OCI-LY7 (cell line): ENCODE data around the gene MYLK. TPM values are rescaled to one million over a fixed set of nuclear protein-coding genes. Genes with fewer than 3 reads are reported as not detected.

Source experiments
- BruUV-seq: library from RNA; stranded (reverse); fragments of 400-500 nt; replicated peaks from 2 replicates; lab custom pipeline; 2021; lab: Mats Ljungman, UMichigan
- CTCF ChIA-PET: fragments of 300-600 bp; sonication (Branson Sonifier 250); formaldehyde crosslinking; loops from one replicate; lab custom pipeline; 2022; ENCODE audit warnings: antibody characterized with exemption; ENCODE audit not compliant: unreplicated experiment; lab: Charles Lee
- POLR2A ChIA-PET: fragments of 300-600 bp; sonication (Branson Sonifier 250); formaldehyde crosslinking; loops from one replicate; lab custom pipeline; 2022; ENCODE audit warnings: antibody characterized with exemption; lab: Charles Lee
- DNase-seq: peaks from one replicate; pipeline ENCODE4 v3.0.0-alpha.2; 2015; ENCODE audit warnings: low spot score
- H2AFZ ChIP-seq: fragments of 200-600 bp; sonication (generic), shearing (Covaris generic); 2 replicates; pipeline ENCODE4 v1.6.1; 2014; ENCODE audit warnings: mild to moderate bottlenecking, antibody characterized with exemption, low read length, moderate library complexity
- H3K27ac ChIP-seq: fragments of 200-600 bp; sonication (generic); 2 replicates; pipeline ENCODE4 v1.5.1; 2014; ENCODE audit warnings: mixed run types, low read depth, mild to moderate bottlenecking, moderate library complexity, low read length, inconsistent platforms; ENCODE audit not compliant: poor library complexity, severe bottlenecking
- H3K36me3 ChIP-seq: fragments of 200-600 bp; sonication (generic); 2 replicates; pipeline ENCODE4 v1.6.1; 2014; ENCODE audit warnings: mild to moderate bottlenecking, antibody characterized with exemption, low read length, moderate library complexity, mixed read lengths; ENCODE audit not compliant: insufficient read depth
- H3K4me1 ChIP-seq: fragments of 200-600 bp; sonication (generic); 2 replicates; pipeline ENCODE4 v1.5.1; 2014; ENCODE audit warnings: mild to moderate bottlenecking, low read length; ENCODE audit not compliant: insufficient read depth, poor library complexity, severe bottlenecking
- H3K4me2 ChIP-seq: fragments of 200-600 bp; sonication (generic); 2 replicates; pipeline ENCODE4 v1.6.1; 2014; ENCODE audit warnings: mild to moderate bottlenecking, low read length
- H3K4me3 ChIP-seq: fragments of 200-600 bp; sonication (generic); 2 replicates; pipeline ENCODE4 v1.5.1; 2014; ENCODE audit warnings: mild to moderate bottlenecking, low read depth, low read length; ENCODE audit not compliant: poor library complexity, severe bottlenecking
- H3K79me2 ChIP-seq: fragments of 200-600 bp; sonication (generic); 2 replicates; pipeline ENCODE4 v1.6.1; 2016; ENCODE audit warnings: low read depth, mild to moderate bottlenecking, low read length, moderate library complexity, mixed read lengths; ENCODE audit not compliant: insufficient read depth
- H3K9me2 ChIP-seq: fragments of 200-600 bp; sonication (generic); 2 replicates; pipeline ENCODE4 v1.6.1; 2016; ENCODE audit warnings: mild to moderate bottlenecking, low read length, mixed read lengths; ENCODE audit not compliant: insufficient read depth
- H3K9me3 ChIP-seq: fragments of 200-600 bp; sonication (generic); 2 replicates; pipeline ENCODE4 v1.6.1; 2014; ENCODE audit warnings: mild to moderate bottlenecking, mixed run types, low read length, mixed read lengths
- H4K20me1 ChIP-seq: fragments of 200-600 bp; sonication (generic); 2 replicates; pipeline ENCODE4 v1.6.1; 2014; ENCODE audit warnings: mild to moderate bottlenecking, antibody characterized with exemption, low read length, moderate library complexity, mixed read lengths; ENCODE audit not compliant: insufficient read depth
- EZH2phosphoT487 ChIP-seq: fragments of 200-600 bp; sonication (generic); IDR thresholded peaks from 2 replicates; pipeline ENCODE4 v1.6.1; 2018; ENCODE audit warnings: low read depth, borderline replicate concordance, mild to moderate bottlenecking, mixed run types, antibody characterized with exemption, low read length, moderate library complexity, mixed read lengths
- intact Hi-C: fragments of 100-400 bp; cut with micrococcal nuclease; formaldehyde crosslinking; loops from one replicate; pipeline ENCODE4 v1.10.0; 2022; ENCODE audit not compliant: unreplicated experiment
- total RNA-seq, 2 experiments: library from RNA; depleted of rRNA in 1 of 2; stranded (reverse); fragments of >200 nt in 1 of 2; shearing (Covaris generic) in 1 of 2; gene quantifications; 2 replicates each; pipeline ENCODE4 v1.2.3, GENCODE V29; 2014 to 2022
- TF ChIP-seq, protein P1 (sequence below): fragments of 200-600 bp; sonication (generic); conservative IDR thresholded peaks from 2 replicates; pipeline ENCODE4 v1.5.1; 2014; ENCODE audit warnings: mild to moderate bottlenecking, antibody characterized with exemption, low read length, moderate library complexity, mixed read lengths

Gene MYLK
- total RNA-seq, 2 experiments from 2014 or later: not detected

- Histone ChIP-seq H3K27ac (no peak overlapping the region), H3K9me2 (no peaks in the 10 kb centered on the region), H3K79me2 (no peaks in the 10 kb centered on the region), H3K4me1 (no peaks in the 10 kb centered on the region), H3K9me3 (no peaks in the 10 kb centered on the region), H3K36me3 (no peaks in the 10 kb centered on the region), H4K20me1 (no peaks in the 10 kb centered on the region), H3K4me3 (no peak overlapping the region), H2AFZ (no peak overlapping the region), H3K4me2 (no peak overlapping the region)
- ChIA-PET POLR2A (no interaction called here), CTCF (no interaction called here)
- TF ChIP-seq, protein P1, sequence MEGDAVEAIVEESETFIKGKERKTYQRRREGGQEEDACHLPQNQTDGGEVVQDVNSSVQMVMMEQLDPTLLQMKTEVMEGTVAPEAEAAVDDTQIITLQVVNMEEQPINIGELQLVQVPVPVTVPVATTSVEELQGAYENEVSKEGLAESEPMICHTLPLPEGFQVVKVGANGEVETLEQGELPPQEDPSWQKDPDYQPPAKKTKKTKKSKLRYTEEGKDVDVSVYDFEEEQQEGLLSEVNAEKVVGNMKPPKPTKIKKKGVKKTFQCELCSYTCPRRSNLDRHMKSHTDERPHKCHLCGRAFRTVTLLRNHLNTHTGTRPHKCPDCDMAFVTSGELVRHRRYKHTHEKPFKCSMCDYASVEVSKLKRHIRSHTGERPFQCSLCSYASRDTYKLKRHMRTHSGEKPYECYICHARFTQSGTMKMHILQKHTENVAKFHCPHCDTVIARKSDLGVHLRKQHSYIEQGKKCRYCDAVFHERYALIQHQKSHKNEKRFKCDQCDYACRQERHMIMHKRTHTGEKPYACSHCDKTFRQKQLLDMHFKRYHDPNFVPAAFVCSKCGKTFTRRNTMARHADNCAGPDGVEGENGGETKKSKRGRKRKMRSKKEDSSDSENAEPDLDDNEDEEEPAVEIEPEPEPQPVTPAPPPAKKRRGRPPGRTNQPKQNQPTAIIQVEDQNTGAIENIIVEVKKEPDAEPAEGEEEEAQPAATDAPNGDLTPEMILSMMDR: no peak
- TF ChIP-seq EZH2phosphoT487: no peak
- no peak for DNase-seq
- no TSS peak for BruUV-seq
- intact Hi-C loops: no loop called here
These were observed 140.1 kb downstream of the MYLK start for GRCh38 chr3:123744064-123744463.

- intact Hi-C loops: no loop called here
- no peak overlapping the region for H3K4me3 ChIP-seq
- no peaks in the 10 kb centered on the region for H3K36me3 ChIP-seq
- no peak for DNase-seq
- CTCF ChIA-PET: no interaction called here
- TF ChIP-seq, protein P1: no peak
- TF ChIP-seq EZH2phosphoT487: no peak
- no peaks in the 10 kb centered on the region for H3K4me1 ChIP-seq
- H3K9me3 ChIP-seq: no peaks in the 10 kb centered on the region
- BruUV-seq: no TSS peak
- H3K9me2 ChIP-seq: no peaks in the 10 kb centered on the region
- H2AFZ ChIP-seq: no peak overlapping the region
- no peak overlapping the region for H3K27ac ChIP-seq
- POLR2A ChIA-PET: no interaction called here
- H3K79me2 ChIP-seq: no peaks in the 10 kb centered on the region
- H3K4me2 ChIP-seq: no peak overlapping the region
- no peaks in the 10 kb centered on the region for H4K20me1 ChIP-seq
These were observed 141.0 kb downstream of the MYLK start for GRCh38 chr3:123743121-123743520.

GRCh38 chr3:123741041-123741511, 143.1 kb downstream of the MYLK start:
- no peaks in the 10 kb centered on the region for H3K4me1 ChIP-seq
- no peak overlapping the region for H3K4me3 ChIP-seq
- no TSS peak for BruUV-seq
- no peaks in the 10 kb centered on the region for H4K20me1 ChIP-seq
- no peaks in the 10 kb centered on the region for H3K79me2 ChIP-seq
- H3K27ac ChIP-seq: no peak overlapping the region
- no peaks in the 10 kb centered on the region for H3K9me3 ChIP-seq
- intact Hi-C loops: no loop called here
- ChIA-PET CTCF (interaction anchor here (0.6 kb wide), 1 partner anchor 351 kb away, joined by 3 read pairs; no protein-coding TSS in a partner anchor), POLR2A (no interaction called here)
- no peak for TF ChIP-seq EZH2phosphoT487
- TF ChIP-seq, protein P1: no peak
- no peak overlapping the region for H3K4me2 ChIP-seq
- H3K9me2 ChIP-seq: no peaks in the 10 kb centered on the region
- no peak for DNase-seq
- no peak overlapping the region for H2AFZ ChIP-seq
- H3K36me3 ChIP-seq: no peaks in the 10 kb centered on the region
